Activated naive CD8-positive, alpha-beta T cell (primary cell): ENCODE measurements around the gene TMEM145.
"Not testable (repeated sequence)": the region's sequence is repeated elsewhere in the genome, so short reads cannot be mapped to it uniquely, and the experiment has no call there.

Experiments
- H3K27ac Mint-ChIP-seq: one replicate; pipeline ENCODE4 v1.8.0; 2021; ENCODE audit warnings: mixed read lengths
- H3K27me3 Mint-ChIP-seq: one replicate; pipeline ENCODE4 v1.8.0; 2021; ENCODE audit warnings: mixed read lengths
- H3K36me3 Mint-ChIP-seq: one replicate; pipeline ENCODE4 v1.8.0; 2021; ENCODE audit warnings: mixed read lengths
- H3K4me1 Mint-ChIP-seq: one replicate; pipeline ENCODE4 v1.8.0; 2021; ENCODE audit warnings: low read depth, mixed read lengths
- H3K4me3 Mint-ChIP-seq: one replicate; pipeline ENCODE4 v1.8.0; 2021; ENCODE audit warnings: mild to moderate bottlenecking, mixed read lengths
- H3K9me3 Mint-ChIP-seq: one replicate; pipeline ENCODE4 v1.8.0; 2021; ENCODE audit warnings: low read depth, mixed read lengths

Gene TMEM145

DNA sequence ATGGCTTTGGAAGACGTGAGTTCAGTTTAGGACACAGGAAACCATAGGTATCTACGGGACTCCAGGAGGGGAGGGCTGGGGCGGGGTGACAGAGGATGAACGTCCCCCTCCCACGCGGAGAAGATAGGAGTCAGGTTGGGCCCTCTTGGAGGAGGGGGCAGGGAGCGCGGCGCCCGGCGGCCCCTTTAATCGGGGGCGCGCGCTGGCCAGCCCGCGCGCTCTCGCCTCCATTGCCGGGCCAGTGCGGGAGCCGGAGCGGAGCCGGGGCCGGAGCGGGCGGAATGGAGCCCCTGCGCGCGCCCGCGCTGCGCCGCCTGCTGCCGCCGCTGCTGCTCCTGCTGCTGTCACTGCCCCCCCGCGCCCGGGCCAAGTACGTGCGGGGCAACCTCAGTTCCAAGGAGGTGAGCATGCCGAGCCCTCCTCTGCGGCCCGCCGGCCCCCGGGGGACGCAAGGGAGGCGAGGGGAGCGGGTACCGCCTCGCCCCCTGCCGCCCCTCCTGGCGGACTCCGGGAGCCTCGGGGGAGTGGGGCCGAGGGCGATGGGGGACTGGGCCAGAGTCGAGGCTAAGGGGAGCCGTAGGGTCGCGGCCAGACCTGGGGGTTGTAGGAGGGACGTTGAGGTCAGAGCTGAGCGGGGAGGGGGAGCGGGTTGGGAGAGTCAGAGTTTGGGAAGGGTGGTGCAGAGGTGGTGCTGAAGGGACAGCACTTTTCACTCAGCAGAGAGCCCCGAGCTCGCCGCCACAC, at the start of gene TMEM145:
Gene TMEM145 (plus strand): TSS at position 214 of the 744 bp plus-strand sequence. CDS start 68 bp downstream, at position 282.
- no peak within 1 kb of the TSS for H3K27ac Mint-ChIP-seq
- peaks cover 13% of the 10 kb centered on the region for H3K27me3 Mint-ChIP-seq
- H3K9me3 Mint-ChIP-seq: no peaks in the 10 kb centered on the region
- H3K4me3 Mint-ChIP-seq: peak within 1 kb of the TSS; percentile 80
- H3K36me3 Mint-ChIP-seq: no peaks in the 10 kb centered on the region
- peaks cover 19% of the 10 kb centered on the region for H3K4me1 Mint-ChIP-seq

DNA sequence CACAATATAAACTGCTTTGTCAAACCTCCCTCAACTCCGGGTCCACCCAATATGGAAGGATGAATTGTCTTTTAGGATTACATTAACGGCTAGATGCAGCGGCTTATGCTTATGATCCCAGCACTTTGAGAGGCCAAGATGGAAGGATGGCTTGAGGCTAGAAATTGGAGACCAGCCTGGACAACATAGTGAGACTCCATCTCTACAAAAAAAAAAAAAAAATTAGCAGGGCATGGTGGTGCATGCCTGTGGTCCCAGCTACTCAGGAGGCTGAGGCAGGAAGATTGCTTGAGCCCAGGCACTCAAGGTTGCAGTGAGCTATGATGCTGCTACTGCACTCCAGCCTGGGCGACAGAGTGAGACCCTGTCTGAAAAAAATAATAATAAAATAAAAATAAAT, 47.0 kb upstream of the TMEM145 start:
- not testable (repeated sequence) for H3K4me3 Mint-ChIP-seq, H3K27ac Mint-ChIP-seq, H3K9me3 Mint-ChIP-seq, H3K27me3 Mint-ChIP-seq, H3K36me3 Mint-ChIP-seq
- H3K4me1 Mint-ChIP-seq: peaks cover 16% of the 10 kb centered on the region

DNA sequence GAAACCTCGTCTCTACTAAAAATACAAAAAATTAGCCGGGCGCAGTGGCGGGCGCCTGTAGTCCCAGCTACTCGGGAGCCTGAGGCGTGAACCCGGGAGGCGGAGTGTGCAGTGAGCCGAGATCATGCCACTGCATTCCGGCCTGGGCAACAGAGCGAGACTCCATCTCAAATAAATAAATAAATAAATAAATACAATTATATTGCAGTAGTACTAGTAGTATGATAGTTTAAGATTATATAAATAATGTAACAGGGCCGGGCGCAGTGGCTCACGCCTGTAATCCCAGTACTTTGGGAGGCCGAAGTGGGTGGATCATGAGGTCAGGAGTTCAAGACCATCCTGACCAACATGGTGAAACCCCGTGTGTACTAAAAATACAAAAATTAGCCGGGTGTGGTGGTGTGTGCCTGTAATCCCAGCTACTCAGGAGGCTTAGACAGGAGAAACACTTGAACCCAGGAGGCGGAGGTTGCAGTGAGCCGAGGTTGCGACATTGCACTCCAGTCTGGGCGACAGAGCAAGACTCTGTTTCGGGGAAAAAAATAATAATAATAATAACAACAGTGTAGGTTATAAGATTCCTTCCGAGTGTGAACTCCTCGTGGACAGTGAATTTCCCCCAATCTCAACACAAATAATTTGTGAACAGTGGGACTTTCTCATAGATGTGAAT, 46.0 kb upstream of the TMEM145 start:
- not testable (repeated sequence) for H3K9me3 Mint-ChIP-seq, H3K27me3 Mint-ChIP-seq, H3K4me3 Mint-ChIP-seq, H3K27ac Mint-ChIP-seq, H3K36me3 Mint-ChIP-seq
- H3K4me1 Mint-ChIP-seq: peaks cover 22% of the 10 kb centered on the region

DNA sequence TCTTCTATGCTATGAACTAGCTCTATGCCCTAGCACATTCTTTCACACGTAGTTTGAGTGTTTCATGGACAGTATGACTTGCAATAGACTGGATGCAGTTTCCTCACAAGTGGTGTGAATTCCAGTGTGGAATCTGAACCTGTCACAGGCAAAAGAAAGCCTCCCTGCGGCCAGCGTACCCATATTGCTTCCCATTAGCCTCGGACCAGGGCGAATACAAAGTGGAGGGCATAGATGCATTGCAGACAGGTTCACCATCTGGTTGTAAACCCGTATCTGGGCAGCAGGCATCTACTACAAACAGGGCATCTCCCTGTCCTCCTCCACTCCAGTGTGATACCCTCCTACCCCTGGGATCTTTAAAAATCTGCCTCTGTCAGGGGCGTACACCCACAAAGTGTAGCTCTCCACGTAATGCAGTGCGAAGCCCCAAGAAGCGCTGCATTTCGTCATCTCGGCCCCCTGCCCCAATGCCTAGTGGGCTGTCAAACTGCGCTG, 45.4 kb upstream of the TMEM145 start:
- Mint-ChIP-seq H3K27me3 (no peaks in the 10 kb centered on the region), H3K4me1 (peaks cover 22% of the 10 kb centered on the region), H3K9me3 (no peaks in the 10 kb centered on the region), H3K27ac (no peak overlapping the region), H3K36me3 (no peaks in the 10 kb centered on the region), H3K4me3 (no peak overlapping the region)

DNA sequence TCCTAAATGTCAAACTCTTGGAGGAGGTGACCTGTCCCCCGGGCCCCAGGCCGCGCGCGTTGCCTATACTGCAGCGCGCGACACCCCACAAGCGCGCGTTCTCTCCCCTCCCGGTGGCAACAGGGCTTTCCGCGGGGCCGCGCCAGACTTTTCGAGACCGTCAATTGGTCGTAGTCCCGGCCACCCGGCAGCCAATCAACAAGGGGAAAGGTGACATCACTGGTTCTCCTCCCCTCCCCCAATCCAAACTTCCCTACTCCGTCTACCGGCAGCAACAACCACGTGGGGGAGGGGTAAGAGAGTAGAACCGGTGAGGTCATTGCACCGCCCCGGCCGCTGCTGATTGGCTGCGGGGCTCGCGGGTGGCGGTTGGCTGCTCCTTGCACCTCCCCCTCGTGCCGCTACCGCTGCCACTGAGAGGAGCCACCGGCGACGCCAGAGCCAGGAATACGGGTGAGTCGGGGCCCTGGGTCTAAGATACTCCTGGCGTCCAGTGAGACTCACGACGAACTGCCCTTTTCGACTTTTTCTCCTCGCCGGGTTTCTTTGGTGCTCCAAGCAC, 44.9 kb upstream of the TMEM145 start:
- Mint-ChIP-seq H3K4me3 (no peak overlapping the region), H3K9me3 (no peaks in the 10 kb centered on the region), H3K4me1 (peaks cover 23% of the 10 kb centered on the region), H3K27me3 (no peaks in the 10 kb centered on the region), H3K36me3 (no peaks in the 10 kb centered on the region), H3K27ac (no peak overlapping the region)

DNA sequence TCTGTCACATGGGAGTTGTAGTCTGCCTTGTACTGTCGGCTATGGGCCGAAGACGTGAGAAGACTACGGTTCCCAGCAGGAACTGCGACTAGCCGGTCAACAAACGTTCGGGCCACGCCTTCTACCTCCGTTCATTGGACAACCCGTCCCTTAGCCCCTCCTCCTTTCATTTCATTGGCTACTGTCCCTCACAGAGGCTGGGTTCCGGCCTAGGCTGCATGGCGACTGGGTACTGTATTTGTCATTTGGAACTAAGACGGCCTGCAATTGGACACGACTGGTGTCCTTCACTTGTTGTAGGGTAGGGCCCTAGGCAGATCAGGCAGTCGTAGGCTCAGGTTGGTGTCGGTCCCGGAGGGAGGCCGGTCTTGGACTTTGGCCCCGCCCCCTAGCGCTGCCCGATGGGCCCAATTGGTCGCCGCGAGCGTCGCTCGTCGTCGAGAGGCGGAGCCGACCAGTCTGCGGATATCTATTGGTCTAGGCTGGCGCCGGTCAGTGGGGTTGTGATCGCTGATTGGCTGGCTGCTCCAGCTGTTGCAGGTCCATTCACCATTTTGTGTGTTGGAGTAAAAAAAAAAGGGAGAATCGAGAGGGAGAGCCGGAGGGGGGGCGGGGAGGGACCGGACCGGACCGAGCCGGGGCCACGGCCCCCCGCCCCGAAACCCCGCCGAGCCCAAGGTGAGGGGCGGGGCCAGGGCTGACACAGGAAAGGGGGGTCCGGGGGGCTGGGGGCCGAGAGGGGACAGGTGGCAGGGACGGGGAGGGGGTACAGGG, 44.2 kb upstream of the TMEM145 start, which contains the start of gene CIC:
Gene CIC (plus strand): TSS at position 549 of the 774 bp plus-strand sequence. CDS start 2,532 bp downstream, outside the sequence.
- Mint-ChIP-seq H3K36me3 (no peaks in the 10 kb centered on the region), H3K27me3 (no peaks in the 10 kb centered on the region), H3K4me1 (peaks cover 23% of the 10 kb centered on the region), H3K9me3 (no peaks in the 10 kb centered on the region), H3K27ac (peak within 1 kb of the TSS; percentile 98), H3K4me3 (peak within 1 kb of the TSS; percentile 90)

DNA sequence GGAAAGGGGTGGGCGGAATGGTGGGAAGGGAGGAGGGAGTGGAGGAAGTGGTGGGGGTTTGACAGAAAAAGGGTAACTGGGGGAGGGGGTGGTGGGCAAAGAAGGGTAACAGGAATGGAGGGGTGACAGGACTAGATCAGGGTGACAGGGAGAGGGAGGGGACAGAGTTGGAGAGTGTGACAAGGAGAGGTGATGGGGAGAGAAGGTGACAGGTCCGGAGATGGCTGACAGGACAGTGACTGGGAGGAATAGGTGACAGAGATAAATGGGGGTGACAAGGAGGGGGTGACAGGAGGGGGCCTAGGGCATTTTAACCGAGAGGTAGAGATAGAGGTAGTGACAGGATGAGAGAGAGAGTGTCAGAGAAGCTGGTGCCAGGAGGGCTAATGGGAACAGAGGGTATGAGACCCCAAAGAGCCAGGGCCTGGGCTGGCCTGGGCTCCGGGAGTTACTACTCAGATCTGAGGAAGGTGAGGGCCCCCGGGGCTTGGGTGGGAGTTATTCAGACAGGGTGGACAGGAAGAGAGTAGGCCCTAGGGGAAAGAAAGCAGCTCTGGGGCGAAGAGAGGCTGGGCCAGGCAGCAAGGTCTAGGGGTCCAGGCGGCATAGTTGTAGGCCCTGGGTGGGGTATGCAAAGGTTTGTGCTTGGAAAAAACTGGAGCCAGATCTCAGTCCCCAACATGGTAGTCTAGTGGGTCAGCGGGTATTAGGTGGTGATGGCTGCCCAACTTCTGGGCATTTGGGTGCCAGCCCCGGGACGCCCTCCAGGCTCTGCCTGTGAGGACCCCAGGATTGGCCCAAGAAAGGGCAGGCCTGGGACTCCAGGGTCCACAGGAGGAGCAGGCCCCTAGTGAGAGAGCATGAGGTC, 43.4 kb upstream of the TMEM145 start:
- H3K27ac Mint-ChIP-seq: peak overlapping the region; percentile 98
- H3K4me3 Mint-ChIP-seq: peak overlapping the region; percentile 90

DNA sequence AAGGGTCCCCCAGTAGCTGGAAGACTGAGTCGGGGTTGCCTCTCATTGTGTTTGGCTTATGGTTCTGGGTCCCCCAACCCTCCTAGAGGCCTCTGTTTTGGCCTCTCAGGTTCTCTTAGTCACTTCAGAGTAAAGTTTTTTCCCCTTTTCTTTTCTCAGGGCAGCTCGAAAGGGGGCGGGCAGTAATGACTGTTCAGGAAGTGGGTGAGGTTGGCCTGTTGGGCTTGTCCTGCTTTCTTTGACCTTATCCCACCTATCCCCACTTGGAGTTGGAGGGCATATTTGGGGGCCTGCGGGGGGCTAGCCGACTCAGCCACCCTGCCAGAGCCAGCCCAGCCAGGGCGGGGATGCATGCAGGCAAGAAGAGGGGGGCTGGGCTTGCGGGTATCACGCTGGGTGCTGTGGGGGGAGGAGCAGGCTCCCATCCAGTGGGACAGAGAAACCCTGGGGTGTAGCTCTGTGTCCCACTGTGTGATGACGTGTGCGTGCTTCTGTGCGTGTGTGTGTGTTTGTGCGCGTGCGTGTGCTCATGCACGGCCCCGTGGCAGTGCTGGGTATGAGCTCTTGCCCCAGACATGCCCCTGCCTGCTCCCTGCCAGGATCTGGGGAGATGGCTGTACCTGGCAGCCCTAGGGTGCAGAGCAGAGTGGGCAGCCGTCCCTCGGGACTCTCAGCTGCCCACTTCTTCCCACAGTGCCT, 42.6 kb upstream of the TMEM145 start:
- no peaks in the 10 kb centered on the region for H3K27me3 Mint-ChIP-seq
- H3K9me3 Mint-ChIP-seq: no peaks in the 10 kb centered on the region
- H3K4me3 Mint-ChIP-seq: peak overlapping the region; percentile 90
- peaks cover 4% of the 10 kb centered on the region for H3K36me3 Mint-ChIP-seq
- H3K4me1 Mint-ChIP-seq: peaks cover 32% of the 10 kb centered on the region
- peak overlapping the region; percentile 98 for H3K27ac Mint-ChIP-seq

More for the DNA sequence above, 43.4 kb upstream of the TMEM145 start:
- H3K27me3 Mint-ChIP-seq: no peaks in the 10 kb centered on the region
- peaks cover 26% of the 10 kb centered on the region for H3K4me1 Mint-ChIP-seq
- no peaks in the 10 kb centered on the region for H3K9me3 Mint-ChIP-seq
- H3K36me3 Mint-ChIP-seq: peaks cover 2% of the 10 kb centered on the region

DNA sequence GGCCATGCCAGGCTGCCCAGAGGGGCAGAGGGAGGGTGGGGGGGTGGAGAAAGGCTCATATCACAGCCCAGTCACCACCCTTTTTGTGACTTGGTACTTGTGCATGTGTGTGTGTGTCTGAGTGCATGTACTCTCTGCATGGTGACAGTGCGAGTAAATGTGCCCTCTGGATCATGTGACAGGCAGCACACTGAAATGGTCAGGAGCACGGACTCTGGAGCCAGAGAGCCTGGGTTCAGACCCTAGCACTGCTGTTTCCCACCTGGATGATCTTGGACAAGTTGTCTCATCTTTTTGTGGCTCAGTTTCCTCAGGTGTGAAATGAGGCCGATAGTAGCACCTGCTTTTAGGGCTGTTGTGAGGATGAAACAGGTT, 42.1 kb upstream of the TMEM145 start:
- Mint-ChIP-seq H3K27ac (peak overlapping the region; percentile 89), H3K9me3 (no peaks in the 10 kb centered on the region), H3K36me3 (peaks cover 4% of the 10 kb centered on the region)

DNA sequence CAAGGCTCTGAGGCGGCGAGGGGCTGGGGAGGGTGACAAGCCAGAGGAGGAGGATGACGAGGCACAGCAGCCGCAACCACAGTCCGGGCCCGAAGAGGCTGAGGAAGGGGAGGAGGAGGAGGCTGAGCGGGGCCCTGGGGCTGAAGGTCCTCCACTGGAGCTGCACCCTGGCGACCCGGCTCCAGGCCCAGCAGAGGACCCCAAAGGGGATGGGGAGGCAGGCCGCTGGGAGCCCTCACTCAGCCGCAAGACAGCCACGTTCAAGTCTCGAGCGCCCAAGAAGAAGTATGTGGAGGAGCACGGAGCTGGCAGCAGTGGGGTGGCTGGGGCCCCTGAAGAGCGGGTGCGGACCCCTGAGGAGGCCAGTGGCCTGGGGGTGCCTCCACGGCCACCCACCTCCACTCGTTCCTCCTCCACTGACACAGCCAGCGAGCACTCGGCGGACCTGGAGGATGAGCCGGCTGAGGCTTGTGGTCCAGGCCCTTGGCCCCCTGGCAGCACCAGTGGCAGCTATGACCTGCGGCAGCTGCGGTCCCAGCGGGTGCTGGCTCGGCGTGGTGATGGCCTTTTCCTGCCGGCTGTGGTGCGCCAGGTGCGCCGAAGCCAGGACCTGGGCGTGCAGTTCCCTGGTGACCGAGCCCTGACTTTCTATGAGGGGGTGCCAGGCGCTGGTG, 41.1 kb upstream of the TMEM145 start:
- peaks cover 44% of the 10 kb centered on the region for H3K4me1 Mint-ChIP-seq
- H3K9me3 Mint-ChIP-seq: no peaks in the 10 kb centered on the region
- peaks cover 4% of the 10 kb centered on the region for H3K36me3 Mint-ChIP-seq
- H3K27me3 Mint-ChIP-seq: no peaks in the 10 kb centered on the region
- no peak overlapping the region for H3K27ac Mint-ChIP-seq
- no peak overlapping the region for H3K4me3 Mint-ChIP-seq

More for the DNA sequence above, 42.1 kb upstream of the TMEM145 start:
- H3K4me1 Mint-ChIP-seq: peaks cover 35% of the 10 kb centered on the region
- peak overlapping the region; percentile 90 for H3K4me3 Mint-ChIP-seq
- H3K27me3 Mint-ChIP-seq: no peaks in the 10 kb centered on the region

DNA sequence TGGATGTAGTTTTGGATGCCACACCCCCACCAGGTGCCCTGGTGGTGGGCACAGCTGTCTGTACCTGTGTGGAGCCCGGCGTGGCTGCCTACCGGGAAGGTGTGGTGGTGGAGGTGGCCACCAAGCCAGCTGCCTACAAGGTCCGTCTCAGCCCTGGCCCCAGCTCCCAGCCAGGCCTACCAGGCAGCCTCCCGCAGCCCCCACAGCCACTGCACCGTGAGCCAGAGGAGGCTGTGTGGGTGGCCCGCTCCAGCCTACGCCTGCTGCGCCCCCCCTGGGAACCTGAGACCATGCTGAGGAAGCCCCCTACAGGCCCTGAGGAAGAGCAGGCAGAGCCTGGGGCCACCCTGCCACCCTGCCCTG, 40.6 kb upstream of the TMEM145 start:
- peaks cover 47% of the 10 kb centered on the region for H3K4me1 Mint-ChIP-seq
- no peak overlapping the region for H3K27ac Mint-ChIP-seq

DNA sequence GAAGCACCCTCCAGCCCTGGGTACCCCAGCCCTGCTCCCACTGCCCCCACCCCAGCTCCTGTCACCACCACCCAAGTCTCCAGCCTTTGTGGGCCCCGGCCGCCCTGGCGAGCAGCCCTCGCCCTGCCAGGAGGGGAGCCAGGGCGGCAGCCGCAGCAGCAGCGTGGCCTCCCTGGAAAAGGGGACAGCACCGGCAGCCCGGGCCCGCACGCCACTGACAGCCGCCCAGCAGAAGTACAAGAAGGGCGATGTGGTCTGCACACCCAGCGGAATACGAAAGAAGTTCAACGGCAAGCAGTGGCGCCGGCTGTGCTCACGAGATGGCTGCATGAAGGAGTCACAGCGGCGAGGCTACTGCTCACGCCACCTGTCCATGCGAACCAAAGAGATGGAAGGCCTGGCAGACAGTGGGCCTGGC, 40.1 kb upstream of the TMEM145 start:
- Mint-ChIP-seq H3K4me1 (peaks cover 47% of the 10 kb centered on the region), H3K9me3 (no peaks in the 10 kb centered on the region), H3K27ac (no peak overlapping the region), H3K27me3 (no peaks in the 10 kb centered on the region), H3K36me3 (peaks cover 4% of the 10 kb centered on the region), H3K4me3 (no peak overlapping the region)

More for the DNA sequence above, 40.6 kb upstream of the TMEM145 start:
- Mint-ChIP-seq H3K4me3 (no peak overlapping the region), H3K9me3 (no peaks in the 10 kb centered on the region), H3K27me3 (no peaks in the 10 kb centered on the region), H3K36me3 (peaks cover 4% of the 10 kb centered on the region)

DNA sequence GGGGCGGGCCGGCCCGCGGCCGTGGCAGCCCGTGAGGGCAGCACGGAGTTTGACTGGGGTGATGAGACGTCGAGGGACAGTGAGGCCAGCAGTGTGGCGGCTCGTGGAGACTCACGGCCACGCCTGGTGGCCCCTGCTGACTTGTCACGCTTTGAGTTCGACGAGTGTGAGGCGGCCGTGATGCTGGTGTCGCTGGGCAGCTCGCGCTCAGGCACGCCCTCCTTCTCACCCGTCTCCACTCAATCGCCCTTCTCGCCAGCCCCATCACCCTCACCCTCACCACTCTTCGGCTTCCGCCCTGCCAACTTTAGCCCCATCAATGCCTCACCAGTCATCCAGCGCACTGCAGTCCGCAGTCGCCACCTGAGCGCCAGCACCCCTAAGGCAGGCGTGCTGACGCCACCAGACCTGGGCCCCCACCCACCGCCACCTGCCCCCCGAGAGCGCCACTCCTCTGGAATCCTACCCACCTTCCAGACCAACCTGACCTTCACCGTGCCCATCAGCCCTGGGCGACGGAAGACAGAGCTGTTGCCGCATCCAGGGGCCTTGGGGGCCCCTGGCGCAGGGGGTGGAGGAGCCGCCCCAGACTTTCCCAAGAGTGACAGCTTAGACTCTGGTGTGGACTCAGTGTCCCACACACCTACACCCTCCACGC, 39.6 kb upstream of the TMEM145 start:
- Mint-ChIP-seq H3K27me3 (no peaks in the 10 kb centered on the region), H3K4me1 (peaks cover 51% of the 10 kb centered on the region)

More for the DNA sequence above, 39.6 kb upstream of the TMEM145 start:
- Mint-ChIP-seq H3K4me3 (no peak overlapping the region), H3K27ac (no peak overlapping the region), H3K36me3 (peaks cover 4% of the 10 kb centered on the region), H3K9me3 (no peaks in the 10 kb centered on the region)
